Peyer's patch (tissue), 4 donors: ENCODE results near the gene TIMM17A.

Source experiments
- POLR2A ChIP-seq, 2 donors: fragments of 450-650 bp; IDR thresholded peaks; one replicate each; pipeline ENCODE4 v1.5.1; 2017; ENCODE audit warnings: antibody characterized with exemption in 2 of 2, mild to moderate bottlenecking in 2 of 2, moderate library complexity in 2 of 2
- TF ChIP-seq, protein P1 (sequence below), 6 experiments: fragments of 450-650 bp in 4 of 6; fragments of 200-600 bp in 2 of 6; sonication (generic) in 1 of 6; IDR thresholded peaks; one replicate each; pipeline ENCODE4 v1.5.1; 2017 to 2019; ENCODE audit warnings: antibody characterized with exemption in 6 of 6, mild to moderate bottlenecking in 3 of 6, moderate library complexity in 1 of 6

DNA sequence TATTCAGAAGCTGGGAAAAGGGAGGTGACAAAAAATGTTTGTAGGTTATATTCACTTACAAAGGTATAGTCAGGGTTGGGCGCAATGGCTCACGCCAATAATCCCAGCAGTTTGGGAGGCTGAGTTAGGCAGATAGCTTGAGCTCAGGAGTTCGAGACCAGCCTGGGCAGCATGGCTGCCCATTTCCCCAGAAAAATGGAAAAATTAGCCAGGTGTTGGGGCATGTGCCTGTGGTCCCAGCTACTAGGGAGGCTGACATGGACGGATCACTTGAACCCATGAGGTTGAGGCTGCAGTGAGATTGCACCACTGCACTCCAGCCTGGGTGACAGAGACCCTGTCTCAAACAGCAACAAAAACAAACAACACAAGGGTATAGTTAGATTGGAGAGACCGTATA lies 3.0 kb downstream of the TIMM17A start:
- TF ChIP-seq, protein P1, sequence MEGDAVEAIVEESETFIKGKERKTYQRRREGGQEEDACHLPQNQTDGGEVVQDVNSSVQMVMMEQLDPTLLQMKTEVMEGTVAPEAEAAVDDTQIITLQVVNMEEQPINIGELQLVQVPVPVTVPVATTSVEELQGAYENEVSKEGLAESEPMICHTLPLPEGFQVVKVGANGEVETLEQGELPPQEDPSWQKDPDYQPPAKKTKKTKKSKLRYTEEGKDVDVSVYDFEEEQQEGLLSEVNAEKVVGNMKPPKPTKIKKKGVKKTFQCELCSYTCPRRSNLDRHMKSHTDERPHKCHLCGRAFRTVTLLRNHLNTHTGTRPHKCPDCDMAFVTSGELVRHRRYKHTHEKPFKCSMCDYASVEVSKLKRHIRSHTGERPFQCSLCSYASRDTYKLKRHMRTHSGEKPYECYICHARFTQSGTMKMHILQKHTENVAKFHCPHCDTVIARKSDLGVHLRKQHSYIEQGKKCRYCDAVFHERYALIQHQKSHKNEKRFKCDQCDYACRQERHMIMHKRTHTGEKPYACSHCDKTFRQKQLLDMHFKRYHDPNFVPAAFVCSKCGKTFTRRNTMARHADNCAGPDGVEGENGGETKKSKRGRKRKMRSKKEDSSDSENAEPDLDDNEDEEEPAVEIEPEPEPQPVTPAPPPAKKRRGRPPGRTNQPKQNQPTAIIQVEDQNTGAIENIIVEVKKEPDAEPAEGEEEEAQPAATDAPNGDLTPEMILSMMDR (IDR thresholded peaks at IDR 0.05): no peak
- no peak for TF ChIP-seq POLR2A (IDR thresholded peaks at IDR 0.05)
